IMR-90 (cell line): ENCODE data around the gene PRR23E. TPM values are rescaled to one million over a fixed set of nuclear protein-coding genes. Genes with fewer than 3 reads are reported as not detected.

ENCODE experiments used
- ATAC-seq: fragments of 200-7000 bp; cut with Tn5 transposase; 2 replicates; pipeline ENCODE4 v1.9.1; 2020; ENCODE audit warnings: low read depth, mild to moderate bottlenecking, moderate library complexity
- BruUV-seq: library from RNA; stranded (reverse); fragments of 400-500 nt; replicated peaks from 2 replicates; lab custom pipeline; 2021; lab: Mats Ljungman, UMichigan
- CTCF ChIA-PET: fragments of 300-600 bp; formaldehyde crosslinking; extraction: SDS; loops from one replicate; lab custom pipeline; 2021; ENCODE audit warnings: antibody characterized with exemption; lab: Yijun Ruan, JAX
- POLR2A ChIA-PET: fragments of 300-600 bp; sonication (Branson Sonifier 250); formaldehyde crosslinking; loops from one replicate; lab custom pipeline; 2022; ENCODE audit warnings: antibody characterized with exemption; ENCODE audit not compliant: unreplicated experiment; lab: Charles Lee
- DNase-seq: peaks from one replicate; pipeline ENCODE4 v3.0.0; 2013
- H2AFZ ChIP-seq: replicated peaks from 2 replicates; pipeline ENCODE3; 2013; ENCODE audit warnings: low read length, mild to moderate bottlenecking; ENCODE audit not compliant: poor library complexity
- H2AK5ac ChIP-seq: 2 replicates; pipeline ENCODE4 v1.6.1; 2013; ENCODE audit warnings: low read depth, low read length, inconsistent platforms
- H2AK9ac ChIP-seq: replicated peaks from 2 replicates; pipeline ENCODE3; 2013; ENCODE audit warnings: mild to moderate bottlenecking, low read depth, low read length, moderate library complexity; ENCODE audit not compliant: poor library complexity
- H2BK120ac ChIP-seq: 2 replicates; pipeline ENCODE4 v1.6.1; 2013; ENCODE audit warnings: low read depth, low read length, inconsistent platforms
- H2BK15ac ChIP-seq: 3 replicates; pipeline ENCODE4 v1.6.1; 2013; ENCODE audit warnings: low read depth, low read length, inconsistent platforms
- H2BK20ac ChIP-seq: 2 replicates; pipeline ENCODE4 v1.6.1; 2013; ENCODE audit warnings: low read depth, mild to moderate bottlenecking, inconsistent platforms, low read length, moderate library complexity
- H2BK5ac ChIP-seq: 2 replicates; pipeline ENCODE4 v1.6.1; 2013; ENCODE audit warnings: mild to moderate bottlenecking, low read depth, low read length, inconsistent platforms; ENCODE audit not compliant: poor library complexity, severe bottlenecking
- H3K14ac ChIP-seq: replicated peaks from 2 replicates; pipeline ENCODE4 v1.6.1; 2013; ENCODE audit warnings: low read depth, low read length, inconsistent platforms
- H3K18ac ChIP-seq: 2 replicates; pipeline ENCODE4 v1.6.1; 2013; ENCODE audit warnings: low read depth, low read length, control low read depth
- H3K23ac ChIP-seq: 2 replicates; pipeline ENCODE4 v1.6.1; 2013; ENCODE audit warnings: low read depth, low read length, inconsistent platforms
- H3K27ac ChIP-seq: 2 replicates; pipeline ENCODE4 v1.5.1; 2013; ENCODE audit warnings: mild to moderate bottlenecking, control low read depth, low read length; ENCODE audit not compliant: insufficient read depth
- H3K27me3 ChIP-seq: 2 replicates; pipeline ENCODE4 v1.6.1; 2013; ENCODE audit warnings: low read length; ENCODE audit not compliant: control insufficient read depth, insufficient read depth
- H3K36me3 ChIP-seq: 2 replicates; pipeline ENCODE4 v1.6.1; 2013; ENCODE audit warnings: low read length, mixed read lengths; ENCODE audit not compliant: control insufficient read depth, insufficient read depth
- H3K4ac ChIP-seq: 2 replicates; pipeline ENCODE4 v1.6.1; 2013; ENCODE audit warnings: low read depth, low read length, inconsistent platforms
- H3K4me1 ChIP-seq: 2 replicates; pipeline ENCODE4 v1.6.1; 2013; ENCODE audit warnings: low read length, mixed read lengths; ENCODE audit not compliant: control insufficient read depth, insufficient read depth
- H3K4me2 ChIP-seq: 2 replicates; pipeline ENCODE4 v1.6.1; 2013; ENCODE audit warnings: low read depth, mild to moderate bottlenecking, control low read depth, low read length, moderate library complexity
- H3K4me3 ChIP-seq: 2 replicates; pipeline ENCODE4 v1.5.1; 2013; ENCODE audit warnings: low read depth, mild to moderate bottlenecking, control low read depth, low read length, moderate library complexity; ENCODE audit not compliant: insufficient read depth
- H3K56ac ChIP-seq: 2 replicates; pipeline ENCODE4 v1.6.1; 2013; ENCODE audit warnings: low read length, inconsistent platforms; ENCODE audit not compliant: insufficient read depth; ENCODE audit errors: extremely low read depth
- H3K79me1 ChIP-seq, 2 experiments: 2 replicates each; pipeline ENCODE4 v1.6.1; 2013; ENCODE audit warnings: low read length in 2 of 2, inconsistent platforms in 1 of 2, low read depth in 1 of 2
- H3K9ac ChIP-seq: 2 replicates; pipeline ENCODE4 v1.6.1; 2013; ENCODE audit warnings: low read depth, low read length, control low read depth
- H3K9me1 ChIP-seq: 2 replicates; pipeline ENCODE4 v1.6.1; 2013; ENCODE audit warnings: low read length, inconsistent platforms; ENCODE audit not compliant: insufficient read depth
- H3K9me3 ChIP-seq: 2 replicates; pipeline ENCODE4 v1.6.1; 2013; ENCODE audit warnings: low read length; ENCODE audit not compliant: control insufficient read depth, insufficient read depth
- H4K20me1 ChIP-seq: 2 replicates; pipeline ENCODE4 v1.6.1; 2013; ENCODE audit warnings: low read length, inconsistent platforms; ENCODE audit not compliant: insufficient read depth
- H4K5ac ChIP-seq: 2 replicates; pipeline ENCODE4 v1.6.1; 2013; ENCODE audit warnings: mild to moderate bottlenecking, low read depth, low read length, control low read depth
- H4K8ac ChIP-seq, 2 experiments: 2 replicates each; pipeline ENCODE4 v1.6.1; 2013; ENCODE audit warnings: low read depth in 2 of 2, low read length in 2 of 2, control low read depth in 1 of 2, inconsistent platforms in 1 of 2
- H4K91ac ChIP-seq: 2 replicates; pipeline ENCODE4 v1.6.1; 2013; ENCODE audit warnings: low read depth, low read length, inconsistent platforms; ENCODE audit not compliant: insufficient read depth
- ELK1 ChIP-seq: fragments of 150-350 bp; IDR thresholded peaks from 2 replicates; pipeline ENCODE4 v1.6.1; 2016; ENCODE audit warnings: low read depth, mild to moderate bottlenecking, low read length, moderate library complexity, borderline replicate concordance
- FOS ChIP-seq: fragments of 150-350 bp; IDR thresholded peaks from 2 replicates; pipeline ENCODE4 v1.6.1; 2016; ENCODE audit warnings: low read depth, low read length
- WGBS, 2 experiments: methylation state at CpG; one replicate each; pipeline versions ENCODE4 v1.1.5 to v1.1.7; 2013; ENCODE audit warnings: missing lambda C conversion rate in 2 of 2; ENCODE audit not compliant: insufficient read length in 1 of 2; ENCODE audit errors: extremely low coverage in 2 of 2; 5-methylcytosine and 5-hydroxymethylcytosine counted together
- dilution Hi-C: fragments of 300-500 bp; cut with HindIII; formaldehyde crosslinking; loops from one replicate; pipeline ENCODE4 v1.14.3; 2018; ENCODE audit warnings: low sequenced_read_pairs; ENCODE audit not compliant: unreplicated experiment
- in situ Hi-C: fragments of 300-500 bp; cut with MboI; formaldehyde crosslinking; loops from 3 replicates; pipeline ENCODE4 v1.14.3; 2019; ENCODE audit warnings: low sequenced_read_pairs, inconsistent platforms, mixed read lengths
- intact Hi-C: fragments of 100-400 bp; cut with micrococcal nuclease; formaldehyde crosslinking; loops from 2 replicates; pipeline ENCODE4 v1.10.0; 2022
- polyA plus RNA-seq, 3 experiments: library from polyadenylated mRNA; depleted of rRNA; stranded (reverse); fragments of >200 nt; gene quantifications; 2 replicates each; pipeline ENCODE4 v1.2.3, GENCODE V29; 2012; ENCODE audit warnings: low replicate concordance in 1 of 3
- total RNA-seq: library from RNA; depleted of rRNA; stranded (reverse); fragments of >200 nt; gene quantifications from 2 replicates; pipeline ENCODE4 v1.2.3, GENCODE V29; 2012
- TF ChIP-seq, protein P1 (sequence below): conservative IDR thresholded peaks from 2 replicates; pipeline ENCODE4 v1.5.1; 2012; ENCODE audit warnings: mild to moderate bottlenecking, low read depth, low read length, improper control_type of control experiment

Gene PRR23E
- total and polyA plus RNA-seq, 2 of the 4 experiments (the other 2 are of a cell fraction), result not detected

DNA sequence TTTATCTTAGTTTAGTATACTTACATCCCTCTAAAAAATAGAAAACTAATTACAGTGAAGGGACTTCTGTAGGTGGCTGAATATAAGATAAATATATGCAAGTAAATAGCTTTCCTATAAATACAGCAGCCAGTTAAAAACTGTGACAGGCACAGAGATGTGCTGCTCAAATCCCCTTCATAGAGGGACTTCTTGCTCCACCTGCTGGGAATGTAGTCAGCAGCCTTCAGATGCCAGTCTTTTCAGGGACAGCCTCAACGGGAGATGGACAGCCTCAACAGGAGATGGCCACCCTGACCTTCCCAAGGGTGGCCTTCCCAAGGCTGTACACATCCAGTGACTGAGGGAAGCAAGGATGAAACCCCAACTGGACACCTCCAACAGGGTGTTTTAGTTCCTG, 15.7 kb upstream of the PRR23E start:
- Histone ChIP-seq H3K23ac (no peak overlapping the region), H2BK15ac (no peak overlapping the region), H3K9me3 (no peaks in the 10 kb centered on the region), H3K4me1 (peaks cover 3% of the 10 kb centered on the region; the same call in 1 of the 2 replicates), H2AK5ac (no peak overlapping the region), H3K4ac (no peak overlapping the region), H3K27me3 (peaks cover 8% of the 10 kb centered on the region), H4K8ac (no peak overlapping the region), H3K14ac (no peak overlapping the region), H3K4me2 (no peak overlapping the region), H3K4me3 (no peak overlapping the region), H3K36me3 (no peaks in the 10 kb centered on the region), H3K9me1 (no peaks in the 10 kb centered on the region; the same call in 1 of the 2 replicates), H3K18ac (no peak overlapping the region), H4K5ac (no peak overlapping the region), H2BK120ac (no peak overlapping the region), H2AFZ (no peak overlapping the region), H2AK9ac (no peak overlapping the region), H3K27ac (no peak overlapping the region), H4K20me1 (0 out of 2 replicates have a peak, but pooled peaks cover 6% of the 10 kb centered on the region), H4K91ac (no peak overlapping the region), H2BK20ac (no peak overlapping the region), H2BK5ac (no peak overlapping the region), H3K9ac (no peak overlapping the region), H3K56ac (no peak overlapping the region), H3K79me1 (no peaks in the 10 kb centered on the region)
- no TSS peak for BruUV-seq
- no CpG with 5 or more reads among the region's 1 CpG for whole genome bisulfite sequencing, 2 experiments
- ATAC-seq (no peak), DNase-seq (no peak)
- intact Hi-C loops (loop anchor here (2.0 kb wide), 1 partner anchor 498 kb away; no protein-coding TSS in a partner anchor), dilution Hi-C loops (no loop called here), in situ Hi-C loops (no loop called here)
- ChIA-PET POLR2A (no interaction called here), CTCF (no interaction called here)
- TF ChIP-seq, protein P1, sequence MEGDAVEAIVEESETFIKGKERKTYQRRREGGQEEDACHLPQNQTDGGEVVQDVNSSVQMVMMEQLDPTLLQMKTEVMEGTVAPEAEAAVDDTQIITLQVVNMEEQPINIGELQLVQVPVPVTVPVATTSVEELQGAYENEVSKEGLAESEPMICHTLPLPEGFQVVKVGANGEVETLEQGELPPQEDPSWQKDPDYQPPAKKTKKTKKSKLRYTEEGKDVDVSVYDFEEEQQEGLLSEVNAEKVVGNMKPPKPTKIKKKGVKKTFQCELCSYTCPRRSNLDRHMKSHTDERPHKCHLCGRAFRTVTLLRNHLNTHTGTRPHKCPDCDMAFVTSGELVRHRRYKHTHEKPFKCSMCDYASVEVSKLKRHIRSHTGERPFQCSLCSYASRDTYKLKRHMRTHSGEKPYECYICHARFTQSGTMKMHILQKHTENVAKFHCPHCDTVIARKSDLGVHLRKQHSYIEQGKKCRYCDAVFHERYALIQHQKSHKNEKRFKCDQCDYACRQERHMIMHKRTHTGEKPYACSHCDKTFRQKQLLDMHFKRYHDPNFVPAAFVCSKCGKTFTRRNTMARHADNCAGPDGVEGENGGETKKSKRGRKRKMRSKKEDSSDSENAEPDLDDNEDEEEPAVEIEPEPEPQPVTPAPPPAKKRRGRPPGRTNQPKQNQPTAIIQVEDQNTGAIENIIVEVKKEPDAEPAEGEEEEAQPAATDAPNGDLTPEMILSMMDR, result 0 out of 2 replicates have a peak, but pooled peaks have one; percentile 6
- TF ChIP-seq ELK1, result no peak
- no peak for TF ChIP-seq FOS
